ENCODE measurements around the gene POU6F2.
"Not testable (repeated sequence)": the region's sequence is repeated elsewhere in the genome, so short reads cannot be mapped to it uniquely, and the experiment has no call there.

GRCh38 chr7:39194388-39194787, 216.7 kb downstream of the POU6F2 start:
- TF ChIP-seq CTCF, POLR2AphosphoS5 (IDR thresholded peaks at IDR 0.05): not testable (repeated sequence)

Data from breast epithelium (tissue), 3 donors.